GM12878 (cell line): ENCODE results near the gene SRRM3. TPM values are rescaled to one million over a fixed set of nuclear protein-coding genes. Genes with fewer than 3 reads are reported as not detected.

Experiments
- ATAC-seq: fragments of 200-7000 bp; cut with Tn5 transposase; 3 replicates; pipeline ENCODE4 v1.9.1; 2020; ENCODE audit warnings: mild to moderate bottlenecking, moderate library complexity
- BruUV-seq: library from RNA; stranded (reverse); fragments of 400-500 nt; replicated peaks from 2 replicates; lab custom pipeline; 2021; lab: Mats Ljungman, UMichigan
- CTCF ChIA-PET: fragments of 300-600 bp; sonication (Branson Sonifier 250); formaldehyde crosslinking; extraction: SDS; loops from one replicate; lab custom pipeline; 2021; ENCODE audit warnings: inconsistent platforms; lab: Yijun Ruan, JAX
- POLR2A ChIA-PET: fragments of 350-600 bp; formaldehyde crosslinking; extraction: SDS; loops from one replicate; lab custom pipeline; 2021; ENCODE audit warnings: inconsistent platforms; lab: Charles Lee
- RAD21 ChIA-PET: fragments of 300-600 bp; sonication (Branson Sonifier 250); formaldehyde crosslinking; loops from one replicate; lab custom pipeline; 2023; ENCODE audit warnings: antibody characterized with exemption; ENCODE audit not compliant: unreplicated experiment; lab: Charles Lee
- SMC1A ChIA-PET: fragments of 300-600 bp; sonication (Branson Sonifier 250); formaldehyde crosslinking; loops from one replicate; lab custom pipeline; 2023; ENCODE audit not compliant: unreplicated experiment, uncharacterized antibody; lab: Charles Lee
- DNase-seq: peaks from one replicate; pipeline ENCODE4 v3.0.0-alpha.2; 2011; ENCODE audit warnings: low read depth, low spot score
- FAIRE-seq: peaks from 3 replicates; lab custom pipeline; 2011; peaks lifted over from hg19 to GRCh38; lab: Jason Lieb, UNC
- H2AFZ ChIP-seq: 2 replicates; pipeline ENCODE4 v1.6.0; 2011; ENCODE audit warnings: low read depth, low read length, control low read depth; ENCODE audit not compliant: control insufficient read depth
- H3K27ac ChIP-seq: 2 replicates; pipeline ENCODE4 v1.5.1; 2011; ENCODE audit warnings: control low read depth; ENCODE audit not compliant: control insufficient read depth, insufficient read depth
- H3K27me3 ChIP-seq, 2 experiments: replicated peaks in 1 of 2; 2 replicates each; pipeline versions ENCODE4 v1.6.0 to v1.6.1; 2011; ENCODE audit warnings: low read length in 1 of 2; ENCODE audit not compliant: control insufficient read depth in 2 of 2, insufficient read depth in 2 of 2
- H3K36me3 ChIP-seq, 2 experiments: 2 replicates each; pipeline ENCODE4 v1.5.1; 2011; ENCODE audit warnings: low read length in 1 of 2; ENCODE audit not compliant: control insufficient read depth in 2 of 2, insufficient read depth in 2 of 2
- H3K4me1 ChIP-seq: 2 replicates; pipeline ENCODE4 v1.6.1; 2011; ENCODE audit warnings: mild to moderate bottlenecking, low read length, moderate library complexity, mixed read lengths; ENCODE audit not compliant: control insufficient read depth, insufficient read depth
- H3K4me2 ChIP-seq: 2 replicates; pipeline ENCODE4 v1.6.0; 2011; ENCODE audit warnings: control low read depth; ENCODE audit not compliant: control insufficient read depth, insufficient read depth
- H3K4me3 ChIP-seq: fragments of 200-600 bp; sonication (generic); 2 replicates; pipeline ENCODE4 v1.5.1; 2016
- H3K79me2 ChIP-seq: 2 replicates; pipeline ENCODE4 v1.6.0; 2011; ENCODE audit warnings: low read length; ENCODE audit not compliant: control insufficient read depth, insufficient read depth
- H3K9ac ChIP-seq: 2 replicates; pipeline ENCODE4 v1.8.0; 2011; ENCODE audit warnings: low read length, control low read depth, mixed read lengths; ENCODE audit not compliant: control insufficient read depth, insufficient read depth
- H3K9me3 ChIP-seq: replicated peaks from 3 replicates; pipeline ENCODE4 v1.5.1; 2011; ENCODE audit warnings: mild to moderate bottlenecking, low read length; ENCODE audit not compliant: control insufficient read depth, insufficient read depth
- H4K20me1 ChIP-seq: 2 replicates; pipeline ENCODE4 v1.6.0; 2011; ENCODE audit not compliant: control insufficient read depth, insufficient read depth
- ATF7 ChIP-seq: fragments of 450-650 bp; IDR thresholded peaks from 2 replicates; pipeline ENCODE4 v1.6.1; 2016; ENCODE audit warnings: low read depth, mild to moderate bottlenecking
- CEBPB ChIP-seq, 2 experiments: fragments of 150-350 bp in 1 of 2; IDR thresholded peaks; 2 replicates each; pipeline ENCODE4 v1.6.1; 2012 to 2014; ENCODE audit warnings: low read depth in 2 of 2, low read length in 2 of 2, borderline replicate concordance in 1 of 2, inconsistent platforms in 1 of 2
- CREB1 ChIP-seq: IDR thresholded peaks from 2 replicates; pipeline ENCODE4 v1.6.1; 2012; ENCODE audit warnings: low read depth, mild to moderate bottlenecking, inconsistent platforms
- CREM ChIP-seq: IDR thresholded peaks from 2 replicates; pipeline ENCODE4 v1.6.1; 2014; ENCODE audit warnings: antibody characterized with exemption, low read depth
- GABPA ChIP-seq: IDR thresholded peaks from 2 replicates; pipeline ENCODE4 v1.6.1; 2014; ENCODE audit warnings: antibody characterized with exemption, low read depth, mild to moderate bottlenecking, inconsistent platforms
- KLF5 ChIP-seq: fragments of 450-650 bp; IDR thresholded peaks from 2 replicates; pipeline ENCODE4 v1.6.1; 2014; ENCODE audit warnings: mild to moderate bottlenecking; ENCODE audit not compliant: partially characterized antibody
- MAX ChIP-seq: IDR thresholded peaks from 2 replicates; pipeline ENCODE4 v1.6.1; 2012; ENCODE audit warnings: low read depth, low read length, improper control_type of control experiment
- PAX5 ChIP-seq: IDR thresholded peaks from 2 replicates; pipeline ENCODE4 v1.6.1; 2011; ENCODE audit warnings: low read depth, low read length, borderline replicate concordance
- PAX8 ChIP-seq: fragments of 450-650 bp; IDR thresholded peaks from 2 replicates; pipeline ENCODE4 v1.6.1; 2017; ENCODE audit warnings: mild to moderate bottlenecking, moderate library complexity
- SMAD5 ChIP-seq: IDR thresholded peaks from 2 replicates; pipeline ENCODE4 v1.6.1; 2016; ENCODE audit warnings: antibody characterized with exemption, low read depth
- YY1 ChIP-seq: IDR thresholded peaks from 2 replicates; pipeline ENCODE4 v1.6.1; 2011; ENCODE audit warnings: low read depth, mild to moderate bottlenecking, low read length
- ZBTB40 ChIP-seq: fragments of 450-650 bp; IDR thresholded peaks from 2 replicates; pipeline ENCODE4 v1.6.1; 2016; ENCODE audit warnings: mild to moderate bottlenecking, moderate library complexity, borderline replicate concordance
- WGBS: methylation state at CpG from one replicate; pipeline ENCODE4 v1.1.6; 2016; ENCODE audit warnings: low lambda C conversion rate; ENCODE audit not compliant: insufficient replicate concordance, insufficient coverage; ENCODE audit errors: missing lambda C conversion rate; 5-methylcytosine and 5-hydroxymethylcytosine counted together
- in situ Hi-C: fragments of 300-500 bp; cut with MboI; formaldehyde crosslinking; loops from 9 replicates; pipeline ENCODE4 v1.14.3; 2018; ENCODE audit warnings: mixed read lengths
- intact Hi-C: fragments of 100-400 bp; cut with micrococcal nuclease; formaldehyde crosslinking; loops from one replicate; pipeline ENCODE4 v1.14.2; 2022; ENCODE audit not compliant: unreplicated experiment
- polyA plus RNA-seq, 11 experiments: library from polyadenylated mRNA; depleted of rRNA in 4 of 11; unstranded in 6 of 11; stranded (reverse) in 5 of 11; fragments of >200 nt; fragmentation: Nextera tagmentation in 4 of 11; fragmentation: Illumina TruSeq in 1 of 11; extraction: Ambion mirVana in 4 of 11; extraction: Trizol in 1 of 11; gene quantifications; 1 replicate in 1 of 11; 2 replicates in 10 of 11; pipeline versions ENCODE4 v1.2.1 to v1.2.3, GENCODE V29; 2011 to 2016; ENCODE audit warnings: inconsistent platforms in 2 of 11, missing spikeins in 2 of 11, low read depth in 1 of 11
- total RNA-seq, 4 experiments: library from RNA; depleted of rRNA in 3 of 4; stranded (reverse); fragments of >200 nt in 3 of 4; fragmentation: Illumina TruSeq in 1 of 4; extraction: Trizol in 1 of 4; gene quantifications; 2 replicates each; pipeline versions ENCODE4 v1.2.1 to v1.2.3, GENCODE V29; 2013 to 2021

Gene SRRM3
- total and polyA plus RNA-seq, 10 of the 15 experiments (the other 5 are each of a cell fraction or from before 2014, with no cell fraction given), result 0.03 to 0.15 (median 0.05) TPM; not detected in 6

DNA sequence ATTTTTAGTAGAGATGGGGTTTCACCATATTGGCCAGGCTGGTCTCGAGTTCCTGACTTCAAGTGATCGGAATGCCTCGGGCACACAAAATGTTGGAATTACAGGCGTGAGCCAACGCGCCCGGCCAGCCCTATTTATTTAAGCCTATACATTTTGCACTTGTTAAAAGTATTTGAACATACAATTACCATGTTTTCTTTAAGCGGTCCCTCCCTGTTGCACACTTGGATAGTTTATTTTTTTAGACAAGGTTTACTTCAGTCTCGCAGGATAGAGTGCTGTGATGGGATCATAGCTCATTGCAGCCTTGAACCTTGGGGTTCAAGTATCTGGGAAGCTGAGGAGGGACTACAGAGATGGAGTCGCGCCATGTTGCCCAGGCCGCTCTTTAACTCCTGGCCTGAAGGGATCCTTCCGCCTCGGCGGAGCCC, 35.7 kb upstream of the SRRM3 start:
- POLR2A ChIA-PET, result no interaction called here
- intact Hi-C loops, result no loop called here
- H3K4me3 ChIP-seq, result peak overlapping the region; percentile 62; the same call in 1 of the 2 replicates

GRCh38 chr7:76166404-76167255, 35.1 kb upstream of the SRRM3 start:
- WGBS, result 8% methylated on average over 67 of the region's 67 CpGs
- in situ Hi-C loops (no loop called here), intact Hi-C loops (no loop called here)
- Histone ChIP-seq H3K9me3 (no peaks in the 10 kb centered on the region), H2AFZ (peak overlapping the region; percentile 91), H4K20me1 (no peaks in the 10 kb centered on the region), H3K4me1 (no peaks in the 10 kb centered on the region), H3K36me3 (no peaks in the 10 kb centered on the region), H3K4me2 (peak overlapping the region; percentile 66), H3K79me2 (no peaks in the 10 kb centered on the region), H3K27ac (no peak overlapping the region), H3K27me3 (no peaks in the 10 kb centered on the region), H3K9ac (peak overlapping the region; percentile 44; the same call in 1 of the 2 replicates), H3K4me3 (peak overlapping the region; percentile 62)
- BruUV-seq, result no TSS peak
- DNase-seq (peak; percentile 46), FAIRE-seq (peak; percentile 76), ATAC-seq (peak; percentile 94)
- CTCF ChIA-PET, result interaction anchor here (1.0 to 1.2 kb wide), 2 partner anchors 12 to 34 kb away, joined by 3 to 4 read pairs; no protein-coding TSS in a partner anchor
- POLR2A ChIA-PET, result no interaction called here
- RAD21 ChIA-PET, result no interaction called here
- SMC1A ChIA-PET, result interaction anchor here (0.9 kb wide), 1 partner anchor 12 kb away, joined by 3 read pairs; no protein-coding TSS in a partner anchor
- no peak for TF ChIP-seq PAX8
- TF ChIP-seq ATF7, result peak; percentile 74
- TF ChIP-seq MAX, result no peak
- peak; percentile 76 for TF ChIP-seq GABPA
- no peak for TF ChIP-seq PAX5
- TF ChIP-seq SMAD5, result no peak
- TF ChIP-seq CEBPB (IDR thresholded peaks at IDR 0.05; ENCODE audit: borderline replicate concordance in 1 of 2, low read depth in 2 of 2, low read length in 2 of 2), result no peak
- TF ChIP-seq ZBTB40, result peak; percentile 45; the same call in 1 of the 2 replicates
- peak; percentile 100 for TF ChIP-seq CREB1
- TF ChIP-seq KLF5, result no peak

More for the DNA sequence above, 35.7 kb upstream of the SRRM3 start:
- TF ChIP-seq YY1 (0 out of 2 replicates have a peak, but pooled peaks have one; percentile 35), CREM (no peak)
- no peaks in the 10 kb centered on the region for H3K27me3 ChIP-seq
- peak overlapping the region; percentile 91 for H2AFZ ChIP-seq
- in situ Hi-C loops, result no loop called here
- peak overlapping the region; percentile 3; the same call in 1 of the 2 replicates for H3K9ac ChIP-seq
- FAIRE-seq (no peak), DNase-seq (no peak), ATAC-seq (peak; percentile 11; the same call in 2 of the 3 replicates)
- no peak overlapping the region for H3K27ac ChIP-seq
- H3K36me3 ChIP-seq, result no peaks in the 10 kb centered on the region
- WGBS, result 75% methylated on average over 14 of the region's 15 CpGs
- H3K4me2 ChIP-seq, result peak overlapping the region; percentile 66
- no peaks in the 10 kb centered on the region for H3K4me1 ChIP-seq
- ChIA-PET CTCF (interaction anchor here (1.0 to 1.2 kb wide), 2 partner anchors 12 to 35 kb away, joined by 3 to 4 read pairs; no protein-coding TSS in a partner anchor), RAD21 (no interaction called here), SMC1A (interaction anchor here (0.9 kb wide), 1 partner anchor 13 kb away, joined by 3 read pairs; no protein-coding TSS in a partner anchor)
- H3K9me3 ChIP-seq, result no peaks in the 10 kb centered on the region
- no TSS peak for BruUV-seq
- no peaks in the 10 kb centered on the region for H4K20me1 ChIP-seq
- H3K79me2 ChIP-seq, result no peaks in the 10 kb centered on the region
